ENCODE data around the gene FXYD6.

The FXYD6 gene

GRCh38 chr11:117872975-117873827 is 3.3 kb downstream of the FXYD6 start:
- no peaks in the 10 kb centered on the region for H3K9me2 ChIP-seq (replicated peaks; ENCODE audit: insufficient read depth, low read length)
- H3K4me3 ChIP-seq (ENCODE audit: insufficient read depth, low read length, poor library complexity, severe bottlenecking): no peak overlapping the region
- no peak overlapping the region for H2AFZ ChIP-seq (ENCODE audit: low read depth, low read length, severe bottlenecking)
- H3K9ac ChIP-seq (ENCODE audit: low read length): no peak overlapping the region
- no peak overlapping the region for H3K4me2 ChIP-seq (ENCODE audit: low read depth, low read length, poor library complexity, severe bottlenecking)
- H3K9me3 ChIP-seq (ENCODE audit: insufficient read depth, low read length): no peaks in the 10 kb centered on the region
- no peaks in the 10 kb centered on the region for H3K36me3 ChIP-seq (ENCODE audit: low read length)
- H3F3A ChIP-seq (ENCODE audit: insufficient read depth): no peaks in the 10 kb centered on the region
- H3K27me3 ChIP-seq (ENCODE audit: low read length): no peaks in the 10 kb centered on the region
- no peak for TF ChIP-seq CTCF (IDR thresholded peaks at IDR 0.05; ENCODE audit: insufficient read depth, low read length, poor library complexity, severe bottlenecking)
- no peak for TF ChIP-seq EZH2phosphoT487 (conservative IDR thresholded peaks at IDR 0.05; ENCODE audit: low read length)
- H3K27ac ChIP-seq (ENCODE audit: low read depth, low read length): no peak overlapping the region
- H3K79me2 ChIP-seq (ENCODE audit: insufficient read depth, low read length): no peaks in the 10 kb centered on the region
- H4K20me1 ChIP-seq (ENCODE audit: low read depth, low read length): no peaks in the 10 kb centered on the region

- H3F3A ChIP-seq (ENCODE audit: insufficient read depth): no peaks in the 10 kb centered on the region
- H3K9me2 ChIP-seq (replicated peaks; ENCODE audit: insufficient read depth, low read length): no peaks in the 10 kb centered on the region
- no peaks in the 10 kb centered on the region for H3K9me3 ChIP-seq (ENCODE audit: insufficient read depth, low read length)
- H3K36me3 ChIP-seq (ENCODE audit: low read length): no peaks in the 10 kb centered on the region
- H3K9ac ChIP-seq (ENCODE audit: low read length): no peak overlapping the region
- TF ChIP-seq CTCF (IDR thresholded peaks at IDR 0.05; ENCODE audit: insufficient read depth, low read length, poor library complexity, severe bottlenecking) (no peak), EZH2phosphoT487 (conservative IDR thresholded peaks at IDR 0.05; ENCODE audit: low read length) (no peak)
- H2AFZ ChIP-seq (ENCODE audit: low read depth, low read length, severe bottlenecking): no peak overlapping the region
- no peak overlapping the region for H3K4me2 ChIP-seq (ENCODE audit: low read depth, low read length, poor library complexity, severe bottlenecking)
- no peak overlapping the region for H3K4me3 ChIP-seq (ENCODE audit: insufficient read depth, low read length, poor library complexity, severe bottlenecking)
- no peaks in the 10 kb centered on the region for H3K27me3 ChIP-seq (ENCODE audit: low read length)
- H3K27ac ChIP-seq (ENCODE audit: low read depth, low read length): no peak overlapping the region
- H3K79me2 ChIP-seq (ENCODE audit: insufficient read depth, low read length): no peaks in the 10 kb centered on the region
- H4K20me1 ChIP-seq (ENCODE audit: low read depth, low read length): no peaks in the 10 kb centered on the region
Observed at GRCh38 chr11:117872420-117872961, 4.0 kb downstream of the FXYD6 start.

GRCh38 chr11:117871784-117872183 is 4.7 kb downstream of the FXYD6 start:
- Histone ChIP-seq H3K9me2 (replicated peaks; ENCODE audit: insufficient read depth, low read length) (no peaks in the 10 kb centered on the region), H3K27ac (ENCODE audit: low read depth, low read length) (no peak overlapping the region), H4K20me1 (ENCODE audit: low read depth, low read length) (no peaks in the 10 kb centered on the region), H3K4me3 (ENCODE audit: insufficient read depth, low read length, poor library complexity, severe bottlenecking) (no peak overlapping the region), H2AFZ (ENCODE audit: low read depth, low read length, severe bottlenecking) (no peak overlapping the region), H3K79me2 (ENCODE audit: insufficient read depth, low read length) (no peaks in the 10 kb centered on the region), H3K9ac (ENCODE audit: low read length) (no peak overlapping the region), H3K36me3 (ENCODE audit: low read length) (no peaks in the 10 kb centered on the region), H3K9me3 (ENCODE audit: insufficient read depth, low read length) (no peaks in the 10 kb centered on the region), H3F3A (ENCODE audit: insufficient read depth) (no peaks in the 10 kb centered on the region), H3K27me3 (ENCODE audit: low read length) (no peaks in the 10 kb centered on the region), H3K4me2 (ENCODE audit: low read depth, low read length, poor library complexity, severe bottlenecking) (no peak overlapping the region)
- TF ChIP-seq EZH2phosphoT487 (conservative IDR thresholded peaks at IDR 0.05; ENCODE audit: low read length) (no peak), CTCF (IDR thresholded peaks at IDR 0.05; ENCODE audit: insufficient read depth, low read length, poor library complexity, severe bottlenecking) (no peak)

All from SU-DHL-6 (cell line).